DOHH2 (cell line): ENCODE data around the gene ALX3.

Experiments
- H3F3A ChIP-seq: fragments of 200-600 bp; sonication (generic), shearing (Covaris generic); 2 replicates; pipeline ENCODE4 v1.6.0; 2016; ENCODE audit warnings: antibody characterized with exemption, mild to moderate bottlenecking; ENCODE audit not compliant: control insufficient read depth, insufficient read depth
- H3K27ac ChIP-seq: fragments of 200-600 bp; sonication (generic); 2 replicates; pipeline ENCODE4 v1.5.1; 2014; ENCODE audit warnings: low read depth, mild to moderate bottlenecking, low read length, moderate library complexity
- H3K27me3 ChIP-seq: fragments of 200-600 bp; sonication (generic); 2 replicates; pipeline ENCODE4 v1.6.1; 2014; ENCODE audit warnings: mild to moderate bottlenecking, low read length, mixed read lengths; ENCODE audit not compliant: control insufficient read depth
- H3K36me3 ChIP-seq: fragments of 200-600 bp; sonication (generic); 2 replicates; pipeline ENCODE4 v1.6.1; 2014; ENCODE audit warnings: mild to moderate bottlenecking, low read length, moderate library complexity, mixed read lengths; ENCODE audit not compliant: control insufficient read depth
- H3K4me1 ChIP-seq: fragments of 200-600 bp; sonication (generic); 2 replicates; pipeline ENCODE4 v1.6.1; 2014; ENCODE audit warnings: mild to moderate bottlenecking, low read length, mixed read lengths; ENCODE audit not compliant: control insufficient read depth
- H3K4me2 ChIP-seq: fragments of 200-600 bp; sonication (generic); 2 replicates; pipeline ENCODE4 v1.6.0; 2014; ENCODE audit warnings: mild to moderate bottlenecking, low read length, moderate library complexity
- H3K4me3 ChIP-seq: fragments of 200-600 bp; sonication (generic); 2 replicates; pipeline ENCODE4 v1.5.1; 2014; ENCODE audit warnings: mild to moderate bottlenecking, low read length, mixed read lengths
- H3K79me2 ChIP-seq: fragments of 200-600 bp; sonication (generic); 2 replicates; pipeline ENCODE4 v1.6.1; 2014; ENCODE audit warnings: mild to moderate bottlenecking, low read length, mixed read lengths; ENCODE audit not compliant: control insufficient read depth
- H3K9me2 ChIP-seq: fragments of 200-600 bp; sonication (generic); replicated peaks from 2 replicates; pipeline ENCODE4 v1.6.1; 2014; ENCODE audit warnings: mild to moderate bottlenecking, low read length, mixed read lengths; ENCODE audit not compliant: control insufficient read depth
- H3K9me3 ChIP-seq: fragments of 200-600 bp; sonication (generic); 2 replicates; pipeline ENCODE4 v1.6.1; 2014; ENCODE audit warnings: antibody characterized with exemption, low read length, mixed read lengths; ENCODE audit not compliant: control insufficient read depth, insufficient read depth
- H4K20me1 ChIP-seq: fragments of 200-600 bp; sonication (generic); 2 replicates; pipeline ENCODE4 v1.6.0; 2014; ENCODE audit warnings: low read depth, mild to moderate bottlenecking, antibody characterized with exemption, low read length, moderate library complexity; ENCODE audit not compliant: control insufficient read depth, insufficient read depth
- CTCF ChIP-seq: fragments of 200-600 bp; sonication (generic); IDR thresholded peaks from one replicate; pipeline ENCODE4 v1.5.1; 2014; ENCODE audit warnings: antibody characterized with exemption, mild to moderate bottlenecking, low read depth, low read length; ENCODE audit not compliant: poor library complexity, severe bottlenecking
- EZH2phosphoT487 ChIP-seq: fragments of 200-600 bp; sonication (generic); IDR thresholded peaks from 2 replicates; pipeline ENCODE4 v1.6.1; 2017; ENCODE audit warnings: borderline replicate concordance, mild to moderate bottlenecking, antibody characterized with exemption, low read length, moderate library complexity, mixed read lengths

The ALX3 gene

DNA sequence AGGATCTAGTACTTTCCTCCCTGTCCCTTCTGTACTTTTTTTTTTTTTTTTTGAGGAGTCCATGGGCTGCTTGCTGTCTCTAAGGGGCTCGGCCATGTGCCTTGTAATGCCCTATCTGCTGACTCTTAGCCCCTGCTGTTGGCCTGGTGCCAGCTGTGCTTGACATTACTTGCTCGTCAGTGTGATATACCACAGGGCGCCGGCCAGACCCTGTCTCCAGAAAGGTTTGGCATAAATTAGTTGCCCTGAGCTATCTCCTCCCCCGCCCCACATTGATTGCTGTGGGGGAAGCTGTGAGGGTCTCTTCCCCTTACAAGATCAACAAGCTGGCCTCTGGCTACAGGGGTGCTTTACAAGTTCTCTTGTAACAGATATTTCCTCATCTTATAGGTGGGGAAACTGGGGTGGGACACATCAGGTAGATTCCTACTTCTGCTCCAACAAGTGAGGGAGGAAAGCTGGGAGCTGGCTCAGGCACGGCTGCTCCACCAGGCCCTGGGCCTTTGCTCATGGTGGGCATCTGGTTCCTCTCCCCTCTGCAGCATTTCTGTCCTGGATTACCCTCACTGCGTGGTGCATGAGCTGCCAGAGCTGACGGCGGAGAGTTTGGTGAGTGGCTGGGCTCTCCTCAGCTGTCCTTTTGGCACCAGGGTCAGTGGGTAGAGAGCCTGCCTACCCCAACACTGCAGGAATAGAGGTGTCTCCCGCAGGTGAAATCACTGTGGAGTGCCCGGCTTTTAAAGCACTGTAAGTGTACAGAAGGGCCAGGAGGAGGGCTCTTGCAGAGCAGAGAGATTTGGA lies 20.5 kb downstream of the ALX3 start:
- H3F3A ChIP-seq = no peaks in the 10 kb centered on the region
- H3K27me3 ChIP-seq = no peaks in the 10 kb centered on the region
- H3K4me1 ChIP-seq = no peaks in the 10 kb centered on the region
- no peak overlapping the region for H3K4me2 ChIP-seq
- H3K79me2 ChIP-seq = no peaks in the 10 kb centered on the region
- H3K4me3 ChIP-seq = no peak overlapping the region
- no peak overlapping the region for H3K27ac ChIP-seq
- no peaks in the 10 kb centered on the region for H3K9me3 ChIP-seq
- H3K9me2 ChIP-seq = no peaks in the 10 kb centered on the region
- H3K36me3 ChIP-seq = peaks cover 82% of the 10 kb centered on the region
- no peaks in the 10 kb centered on the region for H4K20me1 ChIP-seq
- TF ChIP-seq EZH2phosphoT487 (no peak), CTCF (no peak)

- H3K9me3 ChIP-seq = no peaks in the 10 kb centered on the region
- no peak overlapping the region for H3K27ac ChIP-seq
- H3K4me1 ChIP-seq = no peaks in the 10 kb centered on the region
- peaks cover 81% of the 10 kb centered on the region for H3K36me3 ChIP-seq
- H3K4me2 ChIP-seq = no peak overlapping the region
- TF ChIP-seq EZH2phosphoT487 (no peak), CTCF (no peak)
- H3K27me3 ChIP-seq = no peaks in the 10 kb centered on the region
- H3K79me2 ChIP-seq = no peaks in the 10 kb centered on the region
- H4K20me1 ChIP-seq = no peaks in the 10 kb centered on the region
- no peak overlapping the region for H3K4me3 ChIP-seq
- H3F3A ChIP-seq = no peaks in the 10 kb centered on the region
- no peaks in the 10 kb centered on the region for H3K9me2 ChIP-seq
Measured at GRCh38 chr1:110048923-110049601, 21.4 kb downstream of the ALX3 start.

GRCh38 chr1:110048240-110048639 lies 22.2 kb downstream of the ALX3 start:
- TF ChIP-seq EZH2phosphoT487 (no peak), CTCF (no peak)
- no peaks in the 10 kb centered on the region for H3K4me1 ChIP-seq
- no peaks in the 10 kb centered on the region for H4K20me1 ChIP-seq
- no peaks in the 10 kb centered on the region for H3K79me2 ChIP-seq
- H3K36me3 ChIP-seq = peaks cover 81% of the 10 kb centered on the region
- H3K27ac ChIP-seq = no peak overlapping the region
- no peak overlapping the region for H3K4me2 ChIP-seq
- H3F3A ChIP-seq = no peaks in the 10 kb centered on the region
- no peak overlapping the region for H3K4me3 ChIP-seq
- H3K9me3 ChIP-seq = no peaks in the 10 kb centered on the region
- H3K9me2 ChIP-seq = no peaks in the 10 kb centered on the region
- no peaks in the 10 kb centered on the region for H3K27me3 ChIP-seq
